Stimulated activated naive CD8-positive, alpha-beta T cell treated with anti-CD3 and anti-CD28 coated beads, Interleukin-15, amount 100 ng/mL, for 72 hours (primary cell): ENCODE results near the gene BLM.
A peak's percentile ranks its signal among the peaks of the same experiment; 100 is the strongest.

ENCODE experiments used
- ATAC-seq: fragments of 150-1000 bp; cut with Tn5 transposase; 2 replicates; pipeline ENCODE4 v1.10.0; 2021; ENCODE audit warnings: mild to moderate bottlenecking, moderate library complexity
- DNase-seq, 2 donors: peaks; one replicate each; pipeline ENCODE4 v3.0.0; 2021 to 2022
- H3K27ac Mint-ChIP-seq, 2 donors: one replicate each; pipeline ENCODE4 v1.8.0; 2022; ENCODE audit warnings: mild to moderate bottlenecking in 2 of 2, mixed read lengths in 2 of 2, moderate library complexity in 2 of 2
- H3K27me3 Mint-ChIP-seq: one replicate; pipeline ENCODE4 v1.8.0; 2022; ENCODE audit warnings: mixed read lengths
- H3K4me1 Mint-ChIP-seq: one replicate; pipeline ENCODE4 v1.8.0; 2022; ENCODE audit warnings: mild to moderate bottlenecking, mixed read lengths
- H3K4me3 Mint-ChIP-seq, 2 donors: one replicate each; pipeline ENCODE4 v1.8.0; 2022; ENCODE audit warnings: mild to moderate bottlenecking in 2 of 2, mixed read lengths in 2 of 2, moderate library complexity in 1 of 2
- H3K9me3 Mint-ChIP-seq, 2 donors: one replicate each; pipeline ENCODE4 v1.8.0; 2022; ENCODE audit warnings: mixed read lengths in 2 of 2

Gene BLM

GRCh38 chr15:90782442-90782841 is 65.3 kb downstream of the BLM start:
- no peak overlapping the region for H3K4me3 Mint-ChIP-seq
- peak overlapping the region in 1 of 2 donors; percentile 19 for H3K27ac Mint-ChIP-seq
- no peaks in the 10 kb centered on the region for H3K9me3 Mint-ChIP-seq
- no peaks in the 10 kb centered on the region for H3K27me3 Mint-ChIP-seq
- peaks cover 17% of the 10 kb centered on the region for H3K4me1 Mint-ChIP-seq
- ATAC-seq, result no peak
- DNase-seq, result no peak

GRCh38 chr15:90787881-90788280 is 70.7 kb downstream of the BLM start:
- no peak for ATAC-seq
- Mint-ChIP-seq H3K4me3 (no peak overlapping the region), H3K27me3 (no peaks in the 10 kb centered on the region), H3K4me1 (no peaks in the 10 kb centered on the region), H3K27ac (no peak overlapping the region), H3K9me3 (no peaks in the 10 kb centered on the region)
- no peak for DNase-seq

- ATAC-seq (no peak), DNase-seq (no peak)
- Mint-ChIP-seq H3K27me3 (no peaks in the 10 kb centered on the region), H3K27ac (no peak overlapping the region), H3K4me1 (no peaks in the 10 kb centered on the region), H3K4me3 (no peak overlapping the region), H3K9me3 (no peaks in the 10 kb centered on the region)
Observed at GRCh38 chr15:90789462-90789861, 72.3 kb downstream of the BLM start.

- DNase-seq (no peak), ATAC-seq (no peak)
- H3K4me1 Mint-ChIP-seq, result no peaks in the 10 kb centered on the region
- no peak overlapping the region for H3K27ac Mint-ChIP-seq
- no peaks in the 10 kb centered on the region for H3K27me3 Mint-ChIP-seq
- H3K4me3 Mint-ChIP-seq, result no peak overlapping the region
- H3K9me3 Mint-ChIP-seq, result no peaks in the 10 kb centered on the region
Observed at GRCh38 chr15:90790057-90790456, 72.9 kb downstream of the BLM start.

- no peaks in the 10 kb centered on the region for H3K27me3 Mint-ChIP-seq
- H3K27ac Mint-ChIP-seq, result no peak overlapping the region
- DNase-seq (no peak), ATAC-seq (no peak)
- no peak overlapping the region for H3K4me3 Mint-ChIP-seq
- H3K9me3 Mint-ChIP-seq, result no peaks in the 10 kb centered on the region
- H3K4me1 Mint-ChIP-seq, result no peaks in the 10 kb centered on the region
Observed at GRCh38 chr15:90790561-90790960, 73.4 kb downstream of the BLM start.

GRCh38 chr15:90794538-90794937 is 77.4 kb downstream of the BLM start:
- Mint-ChIP-seq H3K4me1 (no peaks in the 10 kb centered on the region), H3K9me3 (no peaks in the 10 kb centered on the region), H3K27ac (no peak overlapping the region), H3K4me3 (no peak overlapping the region), H3K27me3 (no peaks in the 10 kb centered on the region)
- DNase-seq, result no peak
- no peak for ATAC-seq

- H3K27ac Mint-ChIP-seq, result no peak overlapping the region
- DNase-seq (no peak), ATAC-seq (no peak)
- no peaks in the 10 kb centered on the region for H3K27me3 Mint-ChIP-seq
- no peaks in the 10 kb centered on the region for H3K4me1 Mint-ChIP-seq
- no peaks in the 10 kb centered on the region for H3K9me3 Mint-ChIP-seq
- H3K4me3 Mint-ChIP-seq, result no peak overlapping the region
Observed at GRCh38 chr15:90799639-90800170, 82.6 kb downstream of the BLM start.

GRCh38 chr15:90801803-90802202 is 84.7 kb downstream of the BLM start:
- DNase-seq, result no peak
- no peaks in the 10 kb centered on the region for H3K9me3 Mint-ChIP-seq

GRCh38 chr15:90807074-90807785 is 90.1 kb downstream of the BLM start:
- H3K4me3 Mint-ChIP-seq, result no peak overlapping the region
- H3K27me3 Mint-ChIP-seq, result no peaks in the 10 kb centered on the region
- DNase-seq (no peak), ATAC-seq (no peak)
- H3K4me1 Mint-ChIP-seq, result peaks cover 7% of the 10 kb centered on the region
- H3K9me3 Mint-ChIP-seq, result no peaks in the 10 kb centered on the region
- H3K27ac Mint-ChIP-seq, result no peak overlapping the region

More at GRCh38 chr15:90801803-90802202, 84.7 kb downstream of the BLM start:
- Mint-ChIP-seq H3K4me3 (no peak overlapping the region), H3K4me1 (no peaks in the 10 kb centered on the region), H3K27me3 (no peaks in the 10 kb centered on the region), H3K27ac (no peak overlapping the region)
- no peak for ATAC-seq

- Mint-ChIP-seq H3K27me3 (no peaks in the 10 kb centered on the region), H3K4me3 (no peak overlapping the region), H3K4me1 (peaks cover 11% of the 10 kb centered on the region), H3K9me3 (no peaks in the 10 kb centered on the region), H3K27ac (no peak overlapping the region)
- DNase-seq (no peak), ATAC-seq (no peak)
Observed at GRCh38 chr15:90807786-90808086, 90.6 kb downstream of the BLM start.

GRCh38 chr15:90808517-90809235 is 91.5 kb downstream of the BLM start:
- peak overlapping the region in 1 of 2 donors; percentile 72 for H3K27ac Mint-ChIP-seq
- H3K27me3 Mint-ChIP-seq, result no peaks in the 10 kb centered on the region
- peaks cover 20% of the 10 kb centered on the region for H3K4me1 Mint-ChIP-seq
- H3K9me3 Mint-ChIP-seq, result no peaks in the 10 kb centered on the region
- no peak overlapping the region for H3K4me3 Mint-ChIP-seq
- ATAC-seq (no peak), DNase-seq (no peak)

- Mint-ChIP-seq H3K4me3 (no peak overlapping the region), H3K4me1 (peaks cover 28% of the 10 kb centered on the region), H3K9me3 (no peaks in the 10 kb centered on the region), H3K27ac (no peak overlapping the region), H3K27me3 (no peaks in the 10 kb centered on the region)
- DNase-seq, result no peak
- no peak for ATAC-seq
Observed at GRCh38 chr15:90809536-90809935, 92.4 kb downstream of the BLM start.

- no peak for DNase-seq
- Mint-ChIP-seq H3K4me3 (no peak overlapping the region), H3K27ac (no peak overlapping the region), H3K4me1 (peaks cover 37% of the 10 kb centered on the region), H3K9me3 (no peaks in the 10 kb centered on the region), H3K27me3 (no peaks in the 10 kb centered on the region)
- no peak for ATAC-seq
Observed at GRCh38 chr15:90810354-90810753, 93.2 kb downstream of the BLM start.

- ATAC-seq (no peak), DNase-seq (no peak)
- no peaks in the 10 kb centered on the region for H3K27me3 Mint-ChIP-seq
- no peaks in the 10 kb centered on the region for H3K9me3 Mint-ChIP-seq
- H3K4me1 Mint-ChIP-seq, result peaks cover 57% of the 10 kb centered on the region
- no peak overlapping the region for H3K27ac Mint-ChIP-seq
- H3K4me3 Mint-ChIP-seq, result peak overlapping the region in 1 of 2 donors; percentile 9
Observed at GRCh38 chr15:90812171-90812957, 95.2 kb downstream of the BLM start.

- H3K9me3 Mint-ChIP-seq, result no peaks in the 10 kb centered on the region
- peaks cover 62% of the 10 kb centered on the region for H3K4me1 Mint-ChIP-seq
- no peak overlapping the region for H3K27ac Mint-ChIP-seq
- ATAC-seq, result no peak
- H3K27me3 Mint-ChIP-seq, result no peaks in the 10 kb centered on the region
- H3K4me3 Mint-ChIP-seq, result no peak overlapping the region
- no peak for DNase-seq
Observed at GRCh38 chr15:90812958-90813265, 95.8 kb downstream of the BLM start.

- DNase-seq (peak in 1 of 2 donors; percentile 64), ATAC-seq (peak; percentile 74)
- Mint-ChIP-seq H3K4me1 (peaks cover 71% of the 10 kb centered on the region), H3K27me3 (peaks cover 5% of the 10 kb centered on the region), H3K9me3 (no peaks in the 10 kb centered on the region), H3K4me3 (peak overlapping the region; percentile 45 to 61), H3K27ac (peak overlapping the region; percentile 67 to 85)
Observed at GRCh38 chr15:90813796-90814190, 96.6 kb downstream of the BLM start.
